ENCODE measurements around the gene SLC28A1.
"Not testable (repeated sequence)": the region's sequence is repeated elsewhere in the genome, so short reads cannot be mapped to it uniquely, and the experiment has no call there.

The SLC28A1 gene

GRCh38 chr15:84976746-84977345, 92.4 kb downstream of the SLC28A1 start:
- no peak for DNase-seq

- no peak for DNase-seq
Observed at GRCh38 chr15:84979651-84980050, 95.2 kb downstream of the SLC28A1 start.

- peak; percentile 82 to 87 for DNase-seq
Observed at GRCh38 chr15:84980196-84981053, 96.0 kb downstream of the SLC28A1 start.

- peak; percentile 89 to 91 for DNase-seq
Observed at GRCh38 chr15:84981054-84981710, 96.7 kb downstream of the SLC28A1 start.

- DNase-seq, result peak in 1 of 2 experiments; percentile 56
Observed at GRCh38 chr15:84981711-84982300, 97.3 kb downstream of the SLC28A1 start, which contains the start of gene PDE8A. Gene PDE8A, plus strand, starts transcription at chr15:84981856. Its CDS starts 307 bp downstream, at chr15:84982163.

- DNase-seq, result no peak
Observed at GRCh38 chr15:84982301-84982920, 97.9 kb downstream of the SLC28A1 start.

GRCh38 chr15:84983294-84983693, 98.8 kb downstream of the SLC28A1 start:
- DNase-seq, result no peak

GRCh38 chr15:84983711-84984110, 99.2 kb downstream of the SLC28A1 start:
- no peak for DNase-seq

- no peak for DNase-seq
Observed at GRCh38 chr15:84985158-84985557, 100.7 kb downstream of the SLC28A1 start.

GRCh38 chr15:84987351-84987750, 102.9 kb downstream of the SLC28A1 start:
- not testable (repeated sequence) for DNase-seq

GRCh38 chr15:84987949-84988624, 103.6 kb downstream of the SLC28A1 start:
- DNase-seq, result no peak

GRCh38 chr15:84988909-84989644, 104.6 kb downstream of the SLC28A1 start:
- no peak for DNase-seq

- no peak for DNase-seq
Observed at GRCh38 chr15:84990507-84990906, 106.0 kb downstream of the SLC28A1 start.

GRCh38 chr15:84991014-84991712, 106.7 kb downstream of the SLC28A1 start:
- no peak for DNase-seq

GRCh38 chr15:84992157-84992944, 107.9 kb downstream of the SLC28A1 start:
- DNase-seq, result no peak

All from SHP77 (cell line).